GM12801 (cell line): ENCODE measurements around the gene CCDC34.

Experiments
- CTCF ChIP-seq: IDR thresholded peaks from one replicate; pipeline ENCODE4 v1.5.1; 2011; ENCODE audit warnings: control low read depth; ENCODE audit not compliant: insufficient read length; ENCODE audit errors: extremely low read depth

Gene CCDC34

GRCh38 chr11:27373392-27373791 is 10.4 kb upstream of the CCDC34 start:
- no peak for TF ChIP-seq CTCF

GRCh38 chr11:27372164-27372563 is 9.1 kb upstream of the CCDC34 start:
- no peak for TF ChIP-seq CTCF

- no peak for TF ChIP-seq CTCF
Observed at GRCh38 chr11:27371489-27371888, 8.5 kb upstream of the CCDC34 start.

GRCh38 chr11:27370374-27370773 is 7.4 kb upstream of the CCDC34 start:
- TF ChIP-seq CTCF = no peak

GRCh38 chr11:27367881-27368280 is 4.9 kb upstream of the CCDC34 start:
- no peak for TF ChIP-seq CTCF

- TF ChIP-seq CTCF = no peak
Observed at GRCh38 chr11:27363576-27364117, 632 bp upstream of the CCDC34 start.

- TF ChIP-seq CTCF = no peak
Observed at GRCh38 chr11:27361649-27362431, 1.2 kb downstream of the CCDC34 start.
